Measurements from ENCODE around the gene TNS4.

The TNS4 gene

GRCh38 chr17:40516581-40517285 is 15.3 kb upstream of the TNS4 start:
- peak; percentile 63 for DNase-seq

GRCh38 chr17:40515491-40516041 is 14.1 kb upstream of the TNS4 start:
- no peak for DNase-seq

GRCh38 chr17:40515011-40515410 is 13.6 kb upstream of the TNS4 start:
- no peak for DNase-seq

GRCh38 chr17:40514013-40514875 is 12.8 kb upstream of the TNS4 start:
- no peak for DNase-seq

- no peak for DNase-seq
Measured at GRCh38 chr17:40511667-40512220, 10.3 kb upstream of the TNS4 start.

GRCh38 chr17:40511136-40511535 is 9.7 kb upstream of the TNS4 start:
- DNase-seq: no peak

- DNase-seq: no peak
Measured at GRCh38 chr17:40510328-40510648, 8.9 kb upstream of the TNS4 start.

- DNase-seq: no peak
Measured at GRCh38 chr17:40509626-40510327, 8.4 kb upstream of the TNS4 start.

GRCh38 chr17:40506786-40507185 is 5.4 kb upstream of the TNS4 start:
- no peak for DNase-seq

- DNase-seq: no peak
Measured at GRCh38 chr17:40503154-40503553, 1.7 kb upstream of the TNS4 start.

- no peak for DNase-seq
Measured at GRCh38 chr17:40502716-40503115, 1.3 kb upstream of the TNS4 start.

GRCh38 chr17:40500709-40501108 is 714 bp downstream of the TNS4 start:
- no peak for DNase-seq

GRCh38 chr17:40500190-40500589 is 1.2 kb downstream of the TNS4 start:
- DNase-seq: no peak

- DNase-seq: no peak
Measured at GRCh38 chr17:40499551-40500189, 1.8 kb downstream of the TNS4 start.

GRCh38 chr17:40498281-40499084 is 2.9 kb downstream of the TNS4 start:
- DNase-seq: no peak

- no peak for DNase-seq
Measured at GRCh38 chr17:40497695-40498094, 3.7 kb downstream of the TNS4 start.

GRCh38 chr17:40496634-40497420 is 4.6 kb downstream of the TNS4 start:
- no peak for DNase-seq

- no peak for DNase-seq
Measured at GRCh38 chr17:40496170-40496569, 5.3 kb downstream of the TNS4 start.

GRCh38 chr17:40495140-40495539 is 6.3 kb downstream of the TNS4 start:
- no peak for DNase-seq

- DNase-seq: no peak
Measured at GRCh38 chr17:40493697-40494096, 7.7 kb downstream of the TNS4 start.

GRCh38 chr17:40491486-40491885 is 9.9 kb downstream of the TNS4 start:
- DNase-seq: no peak
